Breast epithelium (tissue), 3 donors: ENCODE results near the gene VWC2.

ENCODE experiments used
- POLR2A ChIP-seq: fragments of 450-650 bp; IDR thresholded peaks from one replicate; pipeline ENCODE4 v1.6.1; 2016; ENCODE audit warnings: antibody characterized with exemption, mild to moderate bottlenecking, moderate library complexity
- POLR2AphosphoS5 ChIP-seq, 3 donors: sonication (generic); formaldehyde crosslinking; IDR thresholded peaks; one replicate each; pipeline ENCODE4 v1.6.1; 2017; ENCODE audit warnings: antibody characterized with exemption in 3 of 3
- TF ChIP-seq, protein P1 (sequence below), 3 donors: fragments of 450-650 bp; IDR thresholded peaks; one replicate each; pipeline ENCODE4 v1.5.1; 2016 to 2017; ENCODE audit warnings: antibody characterized with exemption in 3 of 3, mild to moderate bottlenecking in 3 of 3, moderate library complexity in 3 of 3

DNA sequence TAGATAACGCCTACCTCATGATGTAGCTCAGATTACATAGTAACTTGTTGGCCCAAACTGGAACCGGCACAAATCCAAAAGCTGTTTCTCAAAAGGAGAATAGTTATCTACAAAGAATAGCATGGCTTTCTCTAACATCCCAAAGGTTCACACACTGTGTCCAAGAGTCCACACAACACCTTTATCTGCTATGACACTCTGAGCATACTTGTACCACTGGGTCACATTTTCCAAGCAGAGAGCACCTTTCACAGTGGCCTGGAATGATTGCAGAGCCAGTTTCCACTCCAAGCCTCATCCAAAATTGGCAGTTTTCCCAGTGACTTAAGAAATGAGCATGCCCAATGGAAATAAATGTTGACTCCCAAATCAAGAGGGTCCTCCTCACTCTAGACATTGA is 155.3 kb downstream of the VWC2 start:
- TF ChIP-seq, protein P1, sequence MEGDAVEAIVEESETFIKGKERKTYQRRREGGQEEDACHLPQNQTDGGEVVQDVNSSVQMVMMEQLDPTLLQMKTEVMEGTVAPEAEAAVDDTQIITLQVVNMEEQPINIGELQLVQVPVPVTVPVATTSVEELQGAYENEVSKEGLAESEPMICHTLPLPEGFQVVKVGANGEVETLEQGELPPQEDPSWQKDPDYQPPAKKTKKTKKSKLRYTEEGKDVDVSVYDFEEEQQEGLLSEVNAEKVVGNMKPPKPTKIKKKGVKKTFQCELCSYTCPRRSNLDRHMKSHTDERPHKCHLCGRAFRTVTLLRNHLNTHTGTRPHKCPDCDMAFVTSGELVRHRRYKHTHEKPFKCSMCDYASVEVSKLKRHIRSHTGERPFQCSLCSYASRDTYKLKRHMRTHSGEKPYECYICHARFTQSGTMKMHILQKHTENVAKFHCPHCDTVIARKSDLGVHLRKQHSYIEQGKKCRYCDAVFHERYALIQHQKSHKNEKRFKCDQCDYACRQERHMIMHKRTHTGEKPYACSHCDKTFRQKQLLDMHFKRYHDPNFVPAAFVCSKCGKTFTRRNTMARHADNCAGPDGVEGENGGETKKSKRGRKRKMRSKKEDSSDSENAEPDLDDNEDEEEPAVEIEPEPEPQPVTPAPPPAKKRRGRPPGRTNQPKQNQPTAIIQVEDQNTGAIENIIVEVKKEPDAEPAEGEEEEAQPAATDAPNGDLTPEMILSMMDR (IDR thresholded peaks at IDR 0.05), result no peak
- TF ChIP-seq POLR2A, result no peak
- TF ChIP-seq POLR2AphosphoS5 (IDR thresholded peaks at IDR 0.05), result no peak
